HepG2 (cell line): ENCODE measurements around the gene SMIM43. TPM values are rescaled to one million over a fixed set of nuclear protein-coding genes. Genes with fewer than 3 reads are reported as not detected.

ENCODE experiments used
- ATF7-NPFF ChIP-seq: sonication (generic); formaldehyde crosslinking; IDR thresholded peaks from 2 replicates; pipeline ENCODE4 v1.8.1; 2023; ENCODE audit warnings: mild to moderate bottlenecking, low read depth, missing genetic modification reagents, moderate library complexity
- KLF6 ChIP-seq: IDR thresholded peaks from 2 replicates; pipeline ENCODE4 v1.8.0; 2016; ENCODE audit warnings: missing biosample characterization, missing genetic modification reagents
- NAIF1 ChIP-seq: sonication (generic); formaldehyde crosslinking; IDR thresholded peaks from 2 replicates; pipeline ENCODE4 v1.5.0; 2020; ENCODE audit warnings: mild to moderate bottlenecking, missing genetic modification reagents, borderline replicate concordance
- NFIC ChIP-seq: IDR thresholded peaks from 2 replicates; pipeline ENCODE4 v1.6.1; 2012; ENCODE audit warnings: mild to moderate bottlenecking, low read length, inconsistent platforms
- ZFP62 ChIP-seq: sonication (generic); formaldehyde crosslinking; IDR thresholded peaks from 2 replicates; pipeline ENCODE4 v1.4.0; 2020; ENCODE audit warnings: missing genetic modification reagents
- ZNF431 ChIP-seq: sonication (generic); formaldehyde crosslinking; IDR thresholded peaks from 2 replicates; pipeline ENCODE4 v1.9.0; 2022; ENCODE audit warnings: missing genetic modification reagents, low read depth, mild to moderate bottlenecking, borderline replicate concordance
- ZNF720 ChIP-seq: sonication (generic); formaldehyde crosslinking; IDR thresholded peaks from 2 replicates; pipeline ENCODE4 v1.4.0; 2020; ENCODE audit warnings: missing genetic modification reagents
- ZNF781 ChIP-seq: sonication (generic); formaldehyde crosslinking; IDR thresholded peaks from 2 replicates; pipeline ENCODE4 v1.5.1; 2020; ENCODE audit warnings: borderline replicate concordance, mild to moderate bottlenecking, missing genetic modification reagents; ENCODE audit errors: not compliant biosample characterization
- ZSCAN30 ChIP-seq: sonication (generic); formaldehyde crosslinking; IDR thresholded peaks from 2 replicates; pipeline ENCODE4 v1.5.0; 2020; ENCODE audit warnings: mild to moderate bottlenecking, missing genetic modification reagents
- polyA plus RNA-seq, 8 experiments: library from polyadenylated mRNA; depleted of rRNA in 3 of 8; stranded (reverse) in 7 of 8; unstranded in 1 of 8; fragments of >200 nt; fragmentation: Illumina TruSeq in 4 of 8; extraction: Trizol in 4 of 8; gene quantifications; 2 replicates each; pipeline versions ENCODE4 v1.2.1 to v1.2.3, GENCODE V29; 2011 to 2016; ENCODE audit warnings: low read depth in 4 of 8, missing spikeins in 1 of 8, mixed read lengths in 1 of 8; ENCODE audit not compliant: insufficient read depth in 1 of 8
- total RNA-seq, 5 experiments: library from RNA; depleted of rRNA; stranded (reverse); fragments of >200 nt; fragmentation: Illumina TruSeq; extraction: Trizol; gene quantifications; 2 replicates each; pipeline ENCODE4 v1.2.3, GENCODE V29; 2016; ENCODE audit warnings: low read depth in 1 of 5
- TF ChIP-seq, protein P1 (sequence below): sonication (generic); formaldehyde crosslinking; IDR thresholded peaks from 2 replicates; pipeline ENCODE4 v1.5.1; 2020; ENCODE audit warnings: mild to moderate bottlenecking, missing genetic modification reagents, moderate library complexity
- TF ChIP-seq, protein P2 (sequence below): sonication (generic); formaldehyde crosslinking; IDR thresholded peaks from 2 replicates; pipeline ENCODE4 v1.5.1; 2020; ENCODE audit warnings: mild to moderate bottlenecking, missing genetic modification reagents, moderate library complexity
- TF ChIP-seq, protein P3 (sequence below): sonication (generic); formaldehyde crosslinking; IDR thresholded peaks from 2 replicates; pipeline ENCODE4 v1.4.0; 2020; ENCODE audit warnings: missing genetic modification reagents
- TF ChIP-seq, protein P4 (sequence below): sonication (generic); formaldehyde crosslinking; IDR thresholded peaks from 2 replicates; pipeline ENCODE4 v1.5.1; 2020; ENCODE audit warnings: missing genetic modification reagents, mild to moderate bottlenecking, borderline replicate concordance

Gene SMIM43
- total and polyA plus RNA-seq, 2 of the 13 experiments (the other 11 are each of a cell fraction or from before 2014, with no cell fraction given) = not detected

DNA sequence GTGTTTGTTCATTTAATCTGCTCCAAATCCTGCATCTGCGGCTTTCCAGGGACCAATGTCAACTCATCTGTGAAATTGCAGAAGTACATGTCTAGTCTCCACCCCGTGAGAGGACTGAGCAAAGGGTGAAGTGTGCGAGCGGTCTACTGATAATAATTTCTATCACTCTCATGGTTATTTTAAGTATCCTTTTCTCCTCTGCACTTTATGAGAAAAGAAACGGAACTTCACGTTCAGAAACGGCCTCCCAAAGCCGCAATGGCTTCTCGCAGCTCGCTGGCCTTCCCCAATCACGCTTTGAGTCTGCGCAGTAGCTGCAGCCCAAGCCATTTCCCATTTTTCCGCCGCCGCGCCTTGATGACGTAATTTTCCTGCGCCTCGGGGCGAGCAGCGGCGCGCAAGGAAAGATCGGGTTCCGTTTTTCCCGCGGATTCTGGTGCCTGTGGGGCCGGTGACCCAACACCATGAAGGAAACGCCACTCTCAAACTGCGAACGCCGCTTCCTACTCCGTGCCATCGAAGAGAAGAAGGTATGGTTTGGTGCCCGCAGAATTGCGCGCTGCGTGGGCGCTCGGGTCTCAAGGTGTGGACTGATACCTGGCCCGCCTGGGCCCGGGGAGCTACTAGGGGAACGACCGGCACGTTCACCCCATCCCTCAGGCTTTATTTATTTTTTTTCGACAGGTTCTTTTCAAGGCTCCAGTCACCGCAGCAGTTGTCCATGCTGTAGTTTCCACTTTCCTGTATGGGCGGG lies 36.2 kb upstream of the SMIM43 start, which contains the start of gene EXOSC9 (continued):
- TF ChIP-seq, protein P1, sequence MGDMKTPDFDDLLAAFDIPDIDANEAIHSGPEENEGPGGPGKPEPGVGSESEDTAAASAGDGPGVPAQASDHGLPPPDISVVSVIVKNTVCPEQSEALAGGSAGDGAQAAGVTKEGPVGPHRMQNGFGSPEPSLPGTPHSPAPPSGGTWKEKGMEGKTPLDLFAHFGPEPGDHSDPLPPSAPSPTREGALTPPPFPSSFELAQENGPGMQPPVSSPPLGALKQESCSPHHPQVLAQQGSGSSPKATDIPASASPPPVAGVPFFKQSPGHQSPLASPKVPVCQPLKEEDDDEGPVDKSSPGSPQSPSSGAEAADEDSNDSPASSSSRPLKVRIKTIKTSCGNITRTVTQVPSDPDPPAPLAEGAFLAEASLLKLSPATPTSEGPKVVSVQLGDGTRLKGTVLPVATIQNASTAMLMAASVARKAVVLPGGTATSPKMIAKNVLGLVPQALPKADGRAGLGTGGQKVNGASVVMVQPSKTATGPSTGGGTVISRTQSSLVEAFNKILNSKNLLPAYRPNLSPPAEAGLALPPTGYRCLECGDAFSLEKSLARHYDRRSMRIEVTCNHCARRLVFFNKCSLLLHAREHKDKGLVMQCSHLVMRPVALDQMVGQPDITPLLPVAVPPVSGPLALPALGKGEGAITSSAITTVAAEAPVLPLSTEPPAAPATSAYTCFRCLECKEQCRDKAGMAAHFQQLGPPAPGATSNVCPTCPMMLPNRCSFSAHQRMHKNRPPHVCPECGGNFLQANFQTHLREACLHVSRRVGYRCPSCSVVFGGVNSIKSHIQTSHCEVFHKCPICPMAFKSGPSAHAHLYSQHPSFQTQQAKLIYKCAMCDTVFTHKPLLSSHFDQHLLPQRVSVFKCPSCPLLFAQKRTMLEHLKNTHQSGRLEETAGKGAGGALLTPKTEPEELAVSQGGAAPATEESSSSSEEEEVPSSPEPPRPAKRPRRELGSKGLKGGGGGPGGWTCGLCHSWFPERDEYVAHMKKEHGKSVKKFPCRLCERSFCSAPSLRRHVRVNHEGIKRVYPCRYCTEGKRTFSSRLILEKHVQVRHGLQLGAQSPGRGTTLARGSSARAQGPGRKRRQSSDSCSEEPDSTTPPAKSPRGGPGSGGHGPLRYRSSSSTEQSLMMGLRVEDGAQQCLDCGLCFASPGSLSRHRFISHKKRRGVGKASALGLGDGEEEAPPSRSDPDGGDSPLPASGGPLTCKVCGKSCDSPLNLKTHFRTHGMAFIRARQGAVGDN (CRISPR knock-in tag) = peak; percentile 93
- TF ChIP-seq ZNF431 (CRISPR knock-in tag) (no peak), NFIC (no peak), ZFP62 (CRISPR knock-in tag) (no peak), ZSCAN30 (CRISPR knock-in tag) (no peak), KLF6 (CRISPR knock-in tag) (peak; percentile 77; the same call in 1 of the 2 replicates), ZNF781 (CRISPR knock-in tag) (peak; percentile 88), ATF7-NPFF (CRISPR knock-in tag) (peak; percentile 76), NAIF1 (CRISPR knock-in tag) (no peak), ZNF720 (CRISPR knock-in tag) (no peak)
- TF ChIP-seq, protein P2, sequence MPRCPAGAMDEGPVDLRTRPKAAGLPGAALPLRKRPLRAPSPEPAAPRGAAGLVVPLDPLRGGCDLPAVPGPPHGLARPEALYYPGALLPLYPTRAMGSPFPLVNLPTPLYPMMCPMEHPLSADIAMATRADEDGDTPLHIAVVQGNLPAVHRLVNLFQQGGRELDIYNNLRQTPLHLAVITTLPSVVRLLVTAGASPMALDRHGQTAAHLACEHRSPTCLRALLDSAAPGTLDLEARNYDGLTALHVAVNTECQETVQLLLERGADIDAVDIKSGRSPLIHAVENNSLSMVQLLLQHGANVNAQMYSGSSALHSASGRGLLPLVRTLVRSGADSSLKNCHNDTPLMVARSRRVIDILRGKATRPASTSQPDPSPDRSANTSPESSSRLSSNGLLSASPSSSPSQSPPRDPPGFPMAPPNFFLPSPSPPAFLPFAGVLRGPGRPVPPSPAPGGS (CRISPR knock-in tag) = no peak; the same call in 1 of the 2 replicates
- TF ChIP-seq, protein P3, sequence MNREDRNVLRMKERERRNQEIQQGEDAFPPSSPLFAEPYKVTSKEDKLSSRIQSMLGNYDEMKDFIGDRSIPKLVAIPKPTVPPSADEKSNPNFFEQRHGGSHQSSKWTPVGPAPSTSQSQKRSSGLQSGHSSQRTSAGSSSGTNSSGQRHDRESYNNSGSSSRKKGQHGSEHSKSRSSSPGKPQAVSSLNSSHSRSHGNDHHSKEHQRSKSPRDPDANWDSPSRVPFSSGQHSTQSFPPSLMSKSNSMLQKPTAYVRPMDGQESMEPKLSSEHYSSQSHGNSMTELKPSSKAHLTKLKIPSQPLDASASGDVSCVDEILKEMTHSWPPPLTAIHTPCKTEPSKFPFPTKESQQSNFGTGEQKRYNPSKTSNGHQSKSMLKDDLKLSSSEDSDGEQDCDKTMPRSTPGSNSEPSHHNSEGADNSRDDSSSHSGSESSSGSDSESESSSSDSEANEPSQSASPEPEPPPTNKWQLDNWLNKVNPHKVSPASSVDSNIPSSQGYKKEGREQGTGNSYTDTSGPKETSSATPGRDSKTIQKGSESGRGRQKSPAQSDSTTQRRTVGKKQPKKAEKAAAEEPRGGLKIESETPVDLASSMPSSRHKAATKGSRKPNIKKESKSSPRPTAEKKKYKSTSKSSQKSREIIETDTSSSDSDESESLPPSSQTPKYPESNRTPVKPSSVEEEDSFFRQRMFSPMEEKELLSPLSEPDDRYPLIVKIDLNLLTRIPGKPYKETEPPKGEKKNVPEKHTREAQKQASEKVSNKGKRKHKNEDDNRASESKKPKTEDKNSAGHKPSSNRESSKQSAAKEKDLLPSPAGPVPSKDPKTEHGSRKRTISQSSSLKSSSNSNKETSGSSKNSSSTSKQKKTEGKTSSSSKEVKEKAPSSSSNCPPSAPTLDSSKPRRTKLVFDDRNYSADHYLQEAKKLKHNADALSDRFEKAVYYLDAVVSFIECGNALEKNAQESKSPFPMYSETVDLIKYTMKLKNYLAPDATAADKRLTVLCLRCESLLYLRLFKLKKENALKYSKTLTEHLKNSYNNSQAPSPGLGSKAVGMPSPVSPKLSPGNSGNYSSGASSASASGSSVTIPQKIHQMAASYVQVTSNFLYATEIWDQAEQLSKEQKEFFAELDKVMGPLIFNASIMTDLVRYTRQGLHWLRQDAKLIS = no peak
- TF ChIP-seq, protein P4, sequence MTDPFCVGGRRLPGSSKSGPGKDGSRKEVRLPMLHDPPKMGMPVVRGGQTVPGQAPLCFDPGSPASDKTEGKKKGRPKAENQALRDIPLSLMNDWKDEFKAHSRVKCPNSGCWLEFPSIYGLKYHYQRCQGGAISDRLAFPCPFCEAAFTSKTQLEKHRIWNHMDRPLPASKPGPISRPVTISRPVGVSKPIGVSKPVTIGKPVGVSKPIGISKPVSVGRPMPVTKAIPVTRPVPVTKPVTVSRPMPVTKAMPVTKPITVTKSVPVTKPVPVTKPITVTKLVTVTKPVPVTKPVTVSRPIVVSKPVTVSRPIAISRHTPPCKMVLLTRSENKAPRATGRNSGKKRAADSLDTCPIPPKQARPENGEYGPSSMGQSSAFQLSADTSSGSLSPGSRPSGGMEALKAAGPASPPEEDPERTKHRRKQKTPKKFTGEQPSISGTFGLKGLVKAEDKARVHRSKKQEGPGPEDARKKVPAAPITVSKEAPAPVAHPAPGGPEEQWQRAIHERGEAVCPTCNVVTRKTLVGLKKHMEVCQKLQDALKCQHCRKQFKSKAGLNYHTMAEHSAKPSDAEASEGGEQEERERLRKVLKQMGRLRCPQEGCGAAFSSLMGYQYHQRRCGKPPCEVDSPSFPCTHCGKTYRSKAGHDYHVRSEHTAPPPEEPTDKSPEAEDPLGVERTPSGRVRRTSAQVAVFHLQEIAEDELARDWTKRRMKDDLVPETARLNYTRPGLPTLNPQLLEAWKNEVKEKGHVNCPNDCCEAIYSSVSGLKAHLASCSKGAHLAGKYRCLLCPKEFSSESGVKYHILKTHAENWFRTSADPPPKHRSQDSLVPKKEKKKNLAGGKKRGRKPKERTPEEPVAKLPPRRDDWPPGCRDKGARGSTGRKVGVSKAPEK (CRISPR knock-in tag) = 0 out of 2 replicates have a peak, but pooled peaks have one; percentile 61
